Suprapubic skin (tissue), 3 donors: ENCODE results near the gene RRP1.

Experiments used
- EP300 ChIP-seq: sonication (generic); formaldehyde crosslinking; IDR thresholded peaks from one replicate; pipeline ENCODE4 v1.6.1; 2017; ENCODE audit warnings: antibody characterized with exemption
- TF ChIP-seq, protein P1 (sequence below), 2 donors: fragments of 200-600 bp in 1 of 2; fragments of 450-650 bp in 1 of 2; sonication (generic) in 1 of 2; IDR thresholded peaks; one replicate each; pipeline ENCODE4 v1.5.1; 2016 to 2019; ENCODE audit warnings: antibody characterized with exemption in 2 of 2, mild to moderate bottlenecking in 1 of 2, moderate library complexity in 1 of 2

DNA sequence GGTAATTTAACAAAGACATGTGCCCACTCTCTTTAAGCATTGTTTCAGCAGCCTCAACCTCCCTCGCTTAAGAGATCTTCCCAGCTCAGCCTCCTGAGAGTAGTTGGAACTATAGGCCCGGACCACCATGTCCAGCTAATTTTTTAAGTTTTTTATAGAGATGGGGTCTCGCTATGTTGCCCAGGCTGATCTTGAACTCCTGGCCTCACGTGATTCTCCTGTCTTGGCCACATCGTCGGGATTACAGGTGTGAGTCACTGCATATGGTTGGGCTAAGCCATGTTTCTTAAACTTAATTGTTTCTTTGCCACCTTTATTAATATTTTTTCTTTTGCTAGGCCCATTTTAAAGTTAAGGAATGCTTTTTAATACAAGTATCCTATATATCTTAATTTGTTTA is 57.1 kb downstream of the RRP1 start:
- TF ChIP-seq, protein P1, sequence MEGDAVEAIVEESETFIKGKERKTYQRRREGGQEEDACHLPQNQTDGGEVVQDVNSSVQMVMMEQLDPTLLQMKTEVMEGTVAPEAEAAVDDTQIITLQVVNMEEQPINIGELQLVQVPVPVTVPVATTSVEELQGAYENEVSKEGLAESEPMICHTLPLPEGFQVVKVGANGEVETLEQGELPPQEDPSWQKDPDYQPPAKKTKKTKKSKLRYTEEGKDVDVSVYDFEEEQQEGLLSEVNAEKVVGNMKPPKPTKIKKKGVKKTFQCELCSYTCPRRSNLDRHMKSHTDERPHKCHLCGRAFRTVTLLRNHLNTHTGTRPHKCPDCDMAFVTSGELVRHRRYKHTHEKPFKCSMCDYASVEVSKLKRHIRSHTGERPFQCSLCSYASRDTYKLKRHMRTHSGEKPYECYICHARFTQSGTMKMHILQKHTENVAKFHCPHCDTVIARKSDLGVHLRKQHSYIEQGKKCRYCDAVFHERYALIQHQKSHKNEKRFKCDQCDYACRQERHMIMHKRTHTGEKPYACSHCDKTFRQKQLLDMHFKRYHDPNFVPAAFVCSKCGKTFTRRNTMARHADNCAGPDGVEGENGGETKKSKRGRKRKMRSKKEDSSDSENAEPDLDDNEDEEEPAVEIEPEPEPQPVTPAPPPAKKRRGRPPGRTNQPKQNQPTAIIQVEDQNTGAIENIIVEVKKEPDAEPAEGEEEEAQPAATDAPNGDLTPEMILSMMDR (IDR thresholded peaks at IDR 0.05): no peak
- no peak for TF ChIP-seq EP300
